ENCODE results near the gene BIRC3.
A peak's percentile ranks its signal among the peaks of the same experiment; 100 is the strongest.
"Not testable (repeated sequence)": the region's sequence is repeated elsewhere in the genome, so short reads cannot be mapped to it uniquely, and the experiment has no call there.

The BIRC3 gene

GRCh38 chr11:102347462-102348370, 30.4 kb downstream of the BIRC3 start:
- peak overlapping the region; percentile 98 for H3K27ac Mint-ChIP-seq
- DNase-seq (ENCODE audit: low spot score) = no peak
- H3K27me3 Mint-ChIP-seq (ENCODE audit: low read depth) = no peaks in the 10 kb centered on the region
- H3K4me3 Mint-ChIP-seq = peak overlapping the region; percentile 94
- H3K4me1 Mint-ChIP-seq (ENCODE audit: low read depth) = peaks cover 28% of the 10 kb centered on the region
- no peaks in the 10 kb centered on the region for H3K9me3 Mint-ChIP-seq
- H3K36me3 Mint-ChIP-seq (ENCODE audit: low read depth) = peaks cover 20% of the 10 kb centered on the region

GRCh38 chr11:102357116-102357515, 39.8 kb downstream of the BIRC3 start:
- H3K36me3 Mint-ChIP-seq (ENCODE audit: low read depth) = peaks cover 70% of the 10 kb centered on the region
- no peak for DNase-seq (ENCODE audit: low spot score)
- no peak overlapping the region for H3K4me3 Mint-ChIP-seq
- peaks cover 20% of the 10 kb centered on the region for H3K9me3 Mint-ChIP-seq
- no peaks in the 10 kb centered on the region for H3K27me3 Mint-ChIP-seq (ENCODE audit: low read depth)
- H3K4me1 Mint-ChIP-seq (ENCODE audit: low read depth) = peaks cover 40% of the 10 kb centered on the region
- no peak overlapping the region for H3K27ac Mint-ChIP-seq

- no peak overlapping the region for H3K4me3 Mint-ChIP-seq
- H3K27ac Mint-ChIP-seq = no peak overlapping the region
- H3K4me1 Mint-ChIP-seq (ENCODE audit: low read depth) = peaks cover 43% of the 10 kb centered on the region
- H3K36me3 Mint-ChIP-seq (ENCODE audit: low read depth) = peaks cover 74% of the 10 kb centered on the region
- H3K9me3 Mint-ChIP-seq = peaks cover 20% of the 10 kb centered on the region
- no peaks in the 10 kb centered on the region for H3K27me3 Mint-ChIP-seq (ENCODE audit: low read depth)
- DNase-seq (ENCODE audit: low spot score) = no peak
Measured at GRCh38 chr11:102359372-102359771, 42.1 kb downstream of the BIRC3 start.

- no peak for DNase-seq (ENCODE audit: low spot score)
- Mint-ChIP-seq H3K4me1 (ENCODE audit: low read depth) (peaks cover 42% of the 10 kb centered on the region), H3K4me3 (no peak overlapping the region)
Measured at GRCh38 chr11:102360681-102361080, 43.4 kb downstream of the BIRC3 start.

GRCh38 chr11:102361086-102362031, 44.1 kb downstream of the BIRC3 start:
- Mint-ChIP-seq H3K36me3 (ENCODE audit: low read depth) (peaks cover 72% of the 10 kb centered on the region), H3K4me1 (ENCODE audit: low read depth) (peaks cover 42% of the 10 kb centered on the region), H3K4me3 (peak overlapping the region; percentile 37), H3K9me3 (peaks cover 15% of the 10 kb centered on the region), H3K27me3 (ENCODE audit: low read depth) (no peaks in the 10 kb centered on the region), H3K27ac (peak overlapping the region; percentile 51)
- no peak for DNase-seq (ENCODE audit: low spot score)

More at GRCh38 chr11:102360681-102361080, 43.4 kb downstream of the BIRC3 start:
- H3K27me3 Mint-ChIP-seq (ENCODE audit: low read depth) = no peaks in the 10 kb centered on the region
- peaks cover 72% of the 10 kb centered on the region for H3K36me3 Mint-ChIP-seq (ENCODE audit: low read depth)
- peaks cover 17% of the 10 kb centered on the region for H3K9me3 Mint-ChIP-seq
- H3K27ac Mint-ChIP-seq = peak overlapping the region; percentile 51

- peaks cover 4% of the 10 kb centered on the region for H3K9me3 Mint-ChIP-seq
- no peak for DNase-seq (ENCODE audit: low spot score)
- H3K27ac Mint-ChIP-seq = peak overlapping the region; percentile 4
- no peak overlapping the region for H3K4me3 Mint-ChIP-seq
- peaks cover 69% of the 10 kb centered on the region for H3K36me3 Mint-ChIP-seq (ENCODE audit: low read depth)
- peaks cover 37% of the 10 kb centered on the region for H3K4me1 Mint-ChIP-seq (ENCODE audit: low read depth)
- H3K27me3 Mint-ChIP-seq (ENCODE audit: low read depth) = no peaks in the 10 kb centered on the region
Measured at GRCh38 chr11:102364991-102365390, 47.7 kb downstream of the BIRC3 start.

GRCh38 chr11:102367364-102367763, 50.1 kb downstream of the BIRC3 start:
- Mint-ChIP-seq H3K27me3 (ENCODE audit: low read depth) (no peaks in the 10 kb centered on the region), H3K4me3 (no peak overlapping the region), H3K27ac (no peak overlapping the region), H3K9me3 (no peaks in the 10 kb centered on the region), H3K36me3 (ENCODE audit: low read depth) (peaks cover 54% of the 10 kb centered on the region), H3K4me1 (ENCODE audit: low read depth) (peaks cover 21% of the 10 kb centered on the region)
- DNase-seq (ENCODE audit: low spot score) = no peak

GRCh38 chr11:102368472-102368871, 51.2 kb downstream of the BIRC3 start:
- Mint-ChIP-seq H3K27ac (peak overlapping the region; percentile 33), H3K36me3 (ENCODE audit: low read depth) (peaks cover 47% of the 10 kb centered on the region)

GRCh38 chr11:102374633-102375424, 57.5 kb downstream of the BIRC3 start:
- H3K27ac Mint-ChIP-seq; H3K9me3 Mint-ChIP-seq; H3K27me3 Mint-ChIP-seq (ENCODE audit: low read depth); DNase-seq (ENCODE audit: low spot score); H3K4me3 Mint-ChIP-seq: not testable (repeated sequence)
- peaks cover 31% of the 10 kb centered on the region for H3K36me3 Mint-ChIP-seq (ENCODE audit: low read depth)
- H3K4me1 Mint-ChIP-seq (ENCODE audit: low read depth) = peaks cover 13% of the 10 kb centered on the region

More at GRCh38 chr11:102368472-102368871, 51.2 kb downstream of the BIRC3 start:
- Mint-ChIP-seq H3K9me3 (no peaks in the 10 kb centered on the region), H3K4me3 (no peak overlapping the region), H3K27me3 (ENCODE audit: low read depth) (no peaks in the 10 kb centered on the region), H3K4me1 (ENCODE audit: low read depth) (peaks cover 18% of the 10 kb centered on the region)
- no peak for DNase-seq (ENCODE audit: low spot score)

- Mint-ChIP-seq H3K36me3 (ENCODE audit: low read depth) (peaks cover 36% of the 10 kb centered on the region), H3K9me3 (no peaks in the 10 kb centered on the region), H3K27me3 (ENCODE audit: low read depth) (no peaks in the 10 kb centered on the region), H3K4me3 (no peak overlapping the region), H3K27ac (no peak overlapping the region), H3K4me1 (ENCODE audit: low read depth) (peaks cover 13% of the 10 kb centered on the region)
- no peak for DNase-seq (ENCODE audit: low spot score)
Measured at GRCh38 chr11:102375720-102376399, 58.6 kb downstream of the BIRC3 start.

GRCh38 chr11:102377891-102378290, 60.6 kb downstream of the BIRC3 start:
- Mint-ChIP-seq H3K9me3 (no peaks in the 10 kb centered on the region), H3K4me1 (ENCODE audit: low read depth) (peaks cover 10% of the 10 kb centered on the region), H3K27me3 (ENCODE audit: low read depth) (no peaks in the 10 kb centered on the region), H3K36me3 (ENCODE audit: low read depth) (peaks cover 31% of the 10 kb centered on the region), H3K4me3 (no peak overlapping the region), H3K27ac (no peak overlapping the region)
- DNase-seq (ENCODE audit: low spot score) = no peak

- Mint-ChIP-seq H3K4me3 (no peak overlapping the region), H3K27me3 (ENCODE audit: low read depth) (no peaks in the 10 kb centered on the region), H3K27ac (no peak overlapping the region), H3K4me1 (ENCODE audit: low read depth) (peaks cover 10% of the 10 kb centered on the region), H3K36me3 (ENCODE audit: low read depth) (peaks cover 31% of the 10 kb centered on the region), H3K9me3 (no peaks in the 10 kb centered on the region)
- DNase-seq (ENCODE audit: low spot score) = no peak
Measured at GRCh38 chr11:102378818-102379217, 61.5 kb downstream of the BIRC3 start.

- no peak overlapping the region for H3K27ac Mint-ChIP-seq
- H3K4me1 Mint-ChIP-seq (ENCODE audit: low read depth) = peaks cover 13% of the 10 kb centered on the region
- H3K9me3 Mint-ChIP-seq = no peaks in the 10 kb centered on the region
- no peak for DNase-seq (ENCODE audit: low spot score)
- no peak overlapping the region for H3K4me3 Mint-ChIP-seq
- H3K27me3 Mint-ChIP-seq (ENCODE audit: low read depth) = no peaks in the 10 kb centered on the region
- peaks cover 35% of the 10 kb centered on the region for H3K36me3 Mint-ChIP-seq (ENCODE audit: low read depth)
Measured at GRCh38 chr11:102382384-102382783, 65.1 kb downstream of the BIRC3 start.
